HEK293 (cell line): Measurements from ENCODE around the gene UBA3.

ENCODE experiments used
- CTCF ChIA-PET: fragments of 350-600 bp; formaldehyde crosslinking; extraction: SDS; loops from one replicate; lab custom pipeline; 2021; ENCODE audit warnings: antibody characterized with exemption; lab: Yijun Ruan, JAX
- POLR2A ChIA-PET: fragments of 300-600 bp; formaldehyde crosslinking; extraction: SDS; loops from one replicate; lab custom pipeline; 2020; ENCODE audit warnings: antibody characterized with exemption, inconsistent platforms; lab: Yijun Ruan, JAX
- H3K27ac ChIP-seq: fragments of 200-500 bp; sonication (Bioruptor generic); 2 replicates; pipeline ENCODE4 v1.5.1; 2014; ENCODE audit warnings: low read depth, low read length, control low read depth, inconsistent platforms; ENCODE audit errors: extremely low read depth
- H3K36me3 ChIP-seq, 2 experiments: fragments of 200-500 bp in 1 of 2; sonication (Bioruptor generic) in 1 of 2; 1 replicate in 1 of 2; 2 replicates in 1 of 2; pipeline ENCODE4 v1.5.1; 2014 to 2017; ENCODE audit warnings: inconsistent platforms in 2 of 2, low read length in 2 of 2; ENCODE audit not compliant: control insufficient read depth in 2 of 2, insufficient read depth in 1 of 2
- H3K4me1 ChIP-seq: fragments of 200-500 bp; sonication (Bioruptor generic); 2 replicates; pipeline ENCODE4 v1.5.1; 2014; ENCODE audit warnings: mild to moderate bottlenecking, low read length, inconsistent platforms; ENCODE audit not compliant: control insufficient read depth, insufficient read depth
- H3K4me3 ChIP-seq: 2 replicates; pipeline ENCODE4 v1.5.1; 2011; ENCODE audit warnings: low read depth, mild to moderate bottlenecking, control low read depth, low read length, moderate library complexity
- H3K9me3 ChIP-seq: fragments of 200-500 bp; sonication (Bioruptor generic); 2 replicates; pipeline ENCODE4 v1.5.1; 2014; ENCODE audit warnings: low read depth, low read length, inconsistent platforms; ENCODE audit not compliant: control insufficient read depth, insufficient read depth
- BCL11A ChIP-seq: fragments of 450-650 bp; formaldehyde crosslinking; IDR thresholded peaks from 2 replicates; pipeline ENCODE4 v1.5.1; 2016; ENCODE audit warnings: low read depth, missing biosample characterization, missing genetic modification characterization
- BCL11B ChIP-seq: fragments of 450-650 bp; formaldehyde crosslinking; IDR thresholded peaks from 2 replicates; pipeline ENCODE4 v1.5.1; 2016; ENCODE audit warnings: low read depth, missing biosample characterization, missing genetic modification characterization
- ELK4 ChIP-seq: IDR thresholded peaks from 2 replicates; pipeline ENCODE4 v1.6.1; 2011; ENCODE audit warnings: mild to moderate bottlenecking, low read depth, low read length, borderline replicate concordance
- FEZF1 ChIP-seq: fragments of 450-650 bp; formaldehyde crosslinking; IDR thresholded peaks from 2 replicates; pipeline ENCODE4 v1.5.1; 2016; ENCODE audit warnings: missing biosample characterization, missing genetic modification characterization
- GLIS1 ChIP-seq: fragments of 450-650 bp; formaldehyde crosslinking; IDR thresholded peaks from 2 replicates; pipeline ENCODE4 v1.5.1; 2016; ENCODE audit warnings: missing biosample characterization, missing genetic modification characterization
- HOXD13 ChIP-seq: sonication (generic); formaldehyde crosslinking; IDR thresholded peaks from 2 replicates; pipeline ENCODE4 v1.8.0; 2022; ENCODE audit warnings: missing genetic modification reagents, borderline replicate concordance
- IKZF3 ChIP-seq: fragments of 450-650 bp; IDR thresholded peaks from 2 replicates; pipeline ENCODE4 v1.5.0; 2018; ENCODE audit warnings: missing biosample characterization, mild to moderate bottlenecking, missing genetic modification characterization, moderate library complexity
- OVOL3 ChIP-seq: fragments of 450-650 bp; formaldehyde crosslinking; IDR thresholded peaks from 2 replicates; pipeline ENCODE4 v1.5.1; 2016; ENCODE audit warnings: missing biosample characterization, missing genetic modification characterization
- PBX3 ChIP-seq: sonication (generic); formaldehyde crosslinking; IDR thresholded peaks from 2 replicates; pipeline ENCODE4 v1.8.1; 2022; ENCODE audit warnings: mild to moderate bottlenecking, moderate library complexity, missing genetic modification reagents
- REPIN1 ChIP-seq: fragments of 450-650 bp; formaldehyde crosslinking; IDR thresholded peaks from 2 replicates; pipeline ENCODE4 v1.5.1; 2017; ENCODE audit warnings: missing biosample characterization, missing genetic modification characterization, low read depth
- SALL2 ChIP-seq: fragments of 450-650 bp; formaldehyde crosslinking; IDR thresholded peaks from 2 replicates; pipeline ENCODE4 v1.5.0; 2017; ENCODE audit warnings: missing biosample characterization, mild to moderate bottlenecking, missing genetic modification characterization, borderline replicate concordance
- WT1 ChIP-seq: fragments of 450-650 bp; formaldehyde crosslinking; IDR thresholded peaks from 2 replicates; pipeline ENCODE4 v1.5.1; 2016; ENCODE audit warnings: missing biosample characterization, missing genetic modification characterization
- ZBTB10 ChIP-seq: fragments of 450-650 bp; formaldehyde crosslinking; IDR thresholded peaks from 2 replicates; pipeline ENCODE4 v1.5.1; 2016; ENCODE audit warnings: missing biosample characterization, missing genetic modification characterization
- ZBTB17 ChIP-seq: fragments of 450-650 bp; formaldehyde crosslinking; IDR thresholded peaks from 2 replicates; pipeline ENCODE4 v1.5.1; 2016; ENCODE audit warnings: missing biosample characterization, missing genetic modification characterization
- ZBTB6 ChIP-seq: fragments of 450-650 bp; formaldehyde crosslinking; IDR thresholded peaks from 2 replicates; pipeline ENCODE4 v1.5.1; 2017; ENCODE audit warnings: missing biosample characterization, missing genetic modification characterization
- ZFHX2 ChIP-seq: fragments of 450-650 bp; formaldehyde crosslinking; conservative IDR thresholded peaks from 2 replicates; pipeline ENCODE4 v1.5.1; 2016; ENCODE audit warnings: missing biosample characterization, missing genetic modification characterization
- ZFP37 ChIP-seq: fragments of 450-650 bp; formaldehyde crosslinking; IDR thresholded peaks from 2 replicates; pipeline ENCODE4 v1.5.1; 2016; ENCODE audit warnings: missing biosample characterization, missing genetic modification characterization
- ZFP69B ChIP-seq: fragments of 450-650 bp; formaldehyde crosslinking; IDR thresholded peaks from 2 replicates; pipeline ENCODE4 v1.5.1; 2016; ENCODE audit warnings: missing biosample characterization, missing genetic modification characterization
- ZNF114 ChIP-seq: fragments of 450-650 bp; formaldehyde crosslinking; IDR thresholded peaks from 2 replicates; pipeline ENCODE4 v1.5.0; 2017; ENCODE audit warnings: missing biosample characterization, missing genetic modification characterization
- ZNF146 ChIP-seq: fragments of 450-650 bp; formaldehyde crosslinking; IDR thresholded peaks from 2 replicates; pipeline ENCODE4 v1.5.1; 2016; ENCODE audit warnings: missing biosample characterization, missing genetic modification characterization
- ZNF157 ChIP-seq: fragments of 450-650 bp; formaldehyde crosslinking; IDR thresholded peaks from 2 replicates; pipeline ENCODE4 v1.5.1; 2016; ENCODE audit warnings: missing biosample characterization, missing genetic modification characterization
- ZNF211 ChIP-seq: fragments of 450-650 bp; formaldehyde crosslinking; IDR thresholded peaks from 2 replicates; pipeline ENCODE4 v1.5.1; 2016; ENCODE audit warnings: low read depth, missing biosample characterization, missing genetic modification characterization
- ZNF23 ChIP-seq: fragments of 450-650 bp; formaldehyde crosslinking; IDR thresholded peaks from 2 replicates; pipeline ENCODE4 v1.5.1; 2016; ENCODE audit warnings: missing biosample characterization, missing genetic modification characterization, borderline replicate concordance
- ZNF239 ChIP-seq: fragments of 450-650 bp; formaldehyde crosslinking; IDR thresholded peaks from 2 replicates; pipeline ENCODE4 v1.5.1; 2016; ENCODE audit warnings: missing biosample characterization, missing genetic modification characterization
- ZNF248 ChIP-seq: fragments of 450-650 bp; formaldehyde crosslinking; IDR thresholded peaks from 2 replicates; pipeline ENCODE4 v1.5.1; 2017; ENCODE audit warnings: missing biosample characterization, missing genetic modification characterization
- ZNF426 ChIP-seq: fragments of 450-650 bp; formaldehyde crosslinking; IDR thresholded peaks from 2 replicates; pipeline ENCODE4 v1.5.1; 2017; ENCODE audit warnings: missing biosample characterization, missing genetic modification characterization, mild to moderate bottlenecking, inconsistent platforms, moderate library complexity
- ZNF621 ChIP-seq: fragments of 450-650 bp; formaldehyde crosslinking; IDR thresholded peaks from 2 replicates; pipeline ENCODE4 v1.5.1; 2017; ENCODE audit warnings: missing biosample characterization, missing genetic modification characterization
- ZNF623 ChIP-seq: fragments of 450-650 bp; formaldehyde crosslinking; IDR thresholded peaks from 2 replicates; pipeline ENCODE4 v1.5.1; 2016; ENCODE audit warnings: missing biosample characterization, missing genetic modification characterization
- ZNF76 ChIP-seq: fragments of 450-650 bp; formaldehyde crosslinking; IDR thresholded peaks from 2 replicates; pipeline ENCODE4; 2016; ENCODE audit warnings: low read depth, missing biosample characterization, missing genetic modification characterization, borderline replicate concordance
- ZNF777 ChIP-seq: fragments of 450-650 bp; formaldehyde crosslinking; IDR thresholded peaks from 2 replicates; pipeline ENCODE4 v1.5.1; 2017; ENCODE audit warnings: missing biosample characterization, missing genetic modification characterization, borderline replicate concordance

The UBA3 gene

GRCh38 chr3:69126216-69126615 lies 46.1 kb upstream of the UBA3 start (continued):
- TF ChIP-seq IKZF3 (tag by site-specific recombination), result no peak
- no peak for TF ChIP-seq HOXD13 (CRISPR knock-in tag)
- TF ChIP-seq ZBTB10 (tag by site-specific recombination), result no peak
- TF ChIP-seq WT1 (tag by site-specific recombination), result no peak
- TF ChIP-seq SALL2 (tag by site-specific recombination), result no peak
- TF ChIP-seq ZNF76, result no peak
- TF ChIP-seq BCL11A (tag by site-specific recombination), result no peak
- no peak for TF ChIP-seq REPIN1 (tag by site-specific recombination)
- no peak for TF ChIP-seq ZNF426

- CTCF ChIA-PET, result interaction anchor here (0.6 to 0.7 kb wide), 2 partner anchors 553 to 666 kb away, joined by 3 read pairs; no protein-coding TSS in a partner anchor
- no peak within 1 kb of the TSS for H3K27ac ChIP-seq
These were observed 42.2 kb upstream of the UBA3 start, which contains the start of gene LMOD3 for GRCh38 chr3:69122403-69122802. Gene LMOD3 (minus strand): TSS chr3:69122595. CDS start chr3:69122386, 209 bp downstream.

GRCh38 chr3:69121950-69122349 lies 41.8 kb upstream of the UBA3 start:
- Histone ChIP-seq H3K4me1 (no peaks in the 10 kb centered on the region), H3K36me3 (no peaks in the 10 kb centered on the region), H3K27ac (no peak overlapping the region), H3K9me3 (no peaks in the 10 kb centered on the region), H3K4me3 (no peak overlapping the region)
- POLR2A ChIA-PET, result no interaction called here
- CTCF ChIA-PET, result interaction anchor here (0.6 to 4.1 kb wide), 18 partner anchors 9 to 667 kb away, joined by 3 to 42 read pairs (median 4); partner anchors contain the start of gene ARL6IP5
- TF ChIP-seq ZNF114 (tag by site-specific recombination), result no peak
- no peak for TF ChIP-seq ELK4
- TF ChIP-seq ZNF777 (tag by site-specific recombination), result no peak
- no peak for TF ChIP-seq ZBTB17 (tag by site-specific recombination)
- TF ChIP-seq ZNF621 (tag by site-specific recombination), result no peak
- TF ChIP-seq PBX3 (CRISPR knock-in tag), result no peak
- no peak for TF ChIP-seq ZFP69B (tag by site-specific recombination)
- TF ChIP-seq GLIS1 (tag by site-specific recombination), result no peak
- TF ChIP-seq OVOL3, result no peak
- no peak for TF ChIP-seq BCL11B (tag by site-specific recombination)
- no peak for TF ChIP-seq ZNF76
- no peak for TF ChIP-seq ZNF211 (tag by site-specific recombination)
- TF ChIP-seq ZNF157, result no peak
- TF ChIP-seq ZNF623, result no peak
- TF ChIP-seq ZNF23, result no peak

More at GRCh38 chr3:69122403-69122802, 42.2 kb upstream of the UBA3 start, which contains the start of gene LMOD3:
- no peaks in the 10 kb centered on the region for H3K4me1 ChIP-seq
- TF ChIP-seq ZNF248 (tag by site-specific recombination), result no peak
- no peak for TF ChIP-seq ZNF239 (tag by site-specific recombination)
- no peak for TF ChIP-seq ZNF146 (tag by site-specific recombination)
- no peak for TF ChIP-seq ZFHX2 (tag by site-specific recombination)
- TF ChIP-seq IKZF3 (tag by site-specific recombination), result no peak
- no peak for TF ChIP-seq ZFP37 (tag by site-specific recombination)
- TF ChIP-seq ZBTB6 (tag by site-specific recombination), result no peak
- TF ChIP-seq FEZF1, result no peak
- H3K9me3 ChIP-seq, result no peaks in the 10 kb centered on the region
- POLR2A ChIA-PET, result no interaction called here
- no peak within 1 kb of the TSS for H3K4me3 ChIP-seq
- H3K36me3 ChIP-seq, result no peaks in the 10 kb centered on the region
